WTC11 (cell line): ENCODE data around the gene INSC. TPM values are rescaled to one million over a fixed set of nuclear protein-coding genes. Genes with fewer than 3 reads are reported as not detected.

Experiments used
- ATAC-seq: fragments of 200-7000 bp; cut with Tn5 transposase; 2 replicates; pipeline ENCODE4 v1.10.0; 2021; ENCODE audit warnings: mild to moderate bottlenecking, moderate library complexity
- CTCF ChIA-PET: fragments of 300-600 bp; sonication (Branson Sonifier 250); formaldehyde crosslinking; loops from one replicate; lab custom pipeline; 2021; ENCODE audit warnings: antibody characterized with exemption; lab: Charles Lee
- POLR2A ChIA-PET: fragments of 350-600 bp; sonication (Branson Sonifier 250); formaldehyde crosslinking; loops from one replicate; lab custom pipeline; 2021; ENCODE audit warnings: antibody characterized with exemption; lab: Charles Lee
- DNase-seq: peaks from one replicate; pipeline ENCODE4 v3.0.0; 2021; ENCODE audit warnings: low spot score
- H3K27ac Mint-ChIP-seq: 2 replicates; pipeline ENCODE4 v1.8.0; 2021; ENCODE audit warnings: mixed read lengths
- H3K27me3 Mint-ChIP-seq: 2 replicates; pipeline ENCODE4 v1.8.0; 2021; ENCODE audit warnings: low read depth, mild to moderate bottlenecking, moderate library complexity, mixed read lengths
- H3K36me3 Mint-ChIP-seq: 2 replicates; pipeline ENCODE4 v1.8.0; 2021; ENCODE audit warnings: mixed read lengths
- H3K4me1 Mint-ChIP-seq: 2 replicates; pipeline ENCODE4 v1.8.0; 2022; ENCODE audit warnings: mixed read lengths
- H3K4me3 Mint-ChIP-seq: 2 replicates; pipeline ENCODE4 v1.8.0; 2021; ENCODE audit warnings: mild to moderate bottlenecking, moderate library complexity, mixed read lengths
- H3K9me3 Mint-ChIP-seq: 2 replicates; pipeline ENCODE4 v1.8.0; 2021; ENCODE audit warnings: mixed read lengths
- AFF4 ChIP-seq: sonication (generic); formaldehyde crosslinking; IDR thresholded peaks from 2 replicates; pipeline ENCODE4 v1.8.1; 2023; ENCODE audit warnings: mild to moderate bottlenecking, missing genetic modification reagents, borderline replicate concordance
- CTCF ChIP-seq: fragments of 200-600 bp; IDR thresholded peaks from 2 replicates; pipeline ENCODE4 v1.8.0; 2022; ENCODE audit warnings: antibody characterized with exemption
- E2F4 ChIP-seq: sonication (generic); formaldehyde crosslinking; IDR thresholded peaks from 2 replicates; pipeline ENCODE4 v1.8.1; 2022; ENCODE audit warnings: low read depth, mild to moderate bottlenecking, moderate library complexity, missing genetic modification reagents, borderline replicate concordance
- MAX ChIP-seq: sonication (generic); formaldehyde crosslinking; IDR thresholded peaks from 2 replicates; pipeline ENCODE4 v1.8.0; 2022; ENCODE audit warnings: mild to moderate bottlenecking, missing genetic modification reagents
- MYBL2 ChIP-seq: sonication (generic); formaldehyde crosslinking; IDR thresholded peaks from 2 replicates; pipeline ENCODE4 v1.8.1; 2023; ENCODE audit warnings: mild to moderate bottlenecking, moderate library complexity, missing genetic modification reagents
- NR3C1 ChIP-seq: sonication (generic); formaldehyde crosslinking; conservative IDR thresholded peaks from 2 replicates; pipeline ENCODE4 v1.8.1; 2023; ENCODE audit warnings: low read depth, mild to moderate bottlenecking, missing genetic modification reagents
- OVOL2 ChIP-seq: fragments of 250-450 bp; sonication (Bioruptor Pico); IDR thresholded peaks from 2 replicates; pipeline ENCODE4 v1.9.0; 2021; ENCODE audit warnings: mild to moderate bottlenecking, borderline replicate concordance
- ZNF138 ChIP-seq: sonication (generic); formaldehyde crosslinking; conservative IDR thresholded peaks from 2 replicates; pipeline ENCODE4 v1.8.1; 2022; ENCODE audit warnings: mild to moderate bottlenecking, moderate library complexity, missing genetic modification reagents
- ZNF219 ChIP-seq: sonication (generic); formaldehyde crosslinking; IDR thresholded peaks from 2 replicates; pipeline ENCODE4 v1.8.0; 2023; ENCODE audit warnings: missing genetic modification reagents, mild to moderate bottlenecking, borderline replicate concordance
- ZSCAN18 ChIP-seq: fragments of 250-450 bp; sonication (Bioruptor Pico); IDR thresholded peaks from 2 replicates; pipeline ENCODE4 v2.1.2; 2022; ENCODE audit warnings: mild to moderate bottlenecking, moderate library complexity
- total RNA-seq: library from RNA; stranded (reverse); gene quantifications from 3 replicates; pipeline ENCODE4 v1.2.3, GENCODE V29; 2021

Gene INSC
- total RNA-seq, 1 experiment from 2014 or later: 0.44 TPM

- DNase-seq: no peak
- H3K4me1 Mint-ChIP-seq: no peaks in the 10 kb centered on the region
- no peaks in the 10 kb centered on the region for H3K9me3 Mint-ChIP-seq
- no peak for TF ChIP-seq NR3C1 (CRISPR knock-in tag)
- TF ChIP-seq AFF4 (CRISPR knock-in tag): no peak
- no peak for TF ChIP-seq OVOL2
- no peak for TF ChIP-seq ZNF219
- TF ChIP-seq ZSCAN18: no peak
- no peak for TF ChIP-seq E2F4
- H3K4me3 Mint-ChIP-seq: no peak overlapping the region
- no peak for ATAC-seq
- ChIA-PET CTCF (interaction anchor here (0.7 to 2.3 kb wide), 7 partner anchors 12 to 301 kb away, joined by 4 to 21 read pairs (median 6); no protein-coding TSS in a partner anchor), POLR2A (no interaction called here)
- H3K27ac Mint-ChIP-seq: no peak overlapping the region
- no peaks in the 10 kb centered on the region for H3K27me3 Mint-ChIP-seq
- no peaks in the 10 kb centered on the region for H3K36me3 Mint-ChIP-seq
Measured at GRCh38 chr11:15206791-15207190, 92.1 kb downstream of the INSC start.

- ChIA-PET CTCF (interaction anchor here (1.0 to 3.2 kb wide), 6 partner anchors 93 to 300 kb away, joined by 3 to 21 read pairs (median 8); no protein-coding TSS in a partner anchor), POLR2A (no interaction called here)
Measured at GRCh38 chr11:15208378-15209222, 93.9 kb downstream of the INSC start.

More at GRCh38 chr11:15208378-15209222, 93.9 kb downstream of the INSC start:
- H3K4me1 Mint-ChIP-seq: no peaks in the 10 kb centered on the region
- ATAC-seq (peak; percentile 98), DNase-seq (peak; percentile 90)
- no peaks in the 10 kb centered on the region for H3K9me3 Mint-ChIP-seq
- TF ChIP-seq ZNF138 (CRISPR knock-in tag) (no peak), MAX (CRISPR knock-in tag) (0 out of 2 replicates have a peak, but pooled peaks have one; percentile 10), CTCF (peak; percentile 94), MYBL2 (no peak)
- no peak overlapping the region for H3K27ac Mint-ChIP-seq
- no peaks in the 10 kb centered on the region for H3K27me3 Mint-ChIP-seq
- H3K36me3 Mint-ChIP-seq: no peaks in the 10 kb centered on the region
- H3K4me3 Mint-ChIP-seq: no peak overlapping the region
